SU-DHL-6 (cell line): ENCODE data around the gene TBC1D16.

ENCODE experiments used
- H2AFZ ChIP-seq: fragments of 200-600 bp; sonication (generic); 2 replicates; pipeline ENCODE4 v1.6.1; 2014; ENCODE audit warnings: low read depth, mild to moderate bottlenecking, moderate library complexity, mixed read lengths, antibody characterized with exemption, low read length; ENCODE audit not compliant: severe bottlenecking
- H3F3A ChIP-seq: fragments of 200-600 bp; shearing (Covaris generic); 2 replicates; pipeline ENCODE4 v1.6.0; 2016; ENCODE audit warnings: antibody characterized with exemption, mild to moderate bottlenecking; ENCODE audit not compliant: insufficient read depth
- H3K27ac ChIP-seq: fragments of 200-600 bp; sonication (generic); 2 replicates; pipeline ENCODE4 v1.5.1; 2016; ENCODE audit warnings: low read depth, mild to moderate bottlenecking, low read length, moderate library complexity, mixed read lengths
- H3K27me3 ChIP-seq: fragments of 200-600 bp; sonication (generic), shearing (Covaris generic); 2 replicates; pipeline ENCODE4 v1.6.0; 2014; ENCODE audit warnings: mild to moderate bottlenecking, low read length
- H3K36me3 ChIP-seq: fragments of 200-600 bp; sonication (generic); 2 replicates; pipeline ENCODE4 v1.6.1; 2014; ENCODE audit warnings: mild to moderate bottlenecking, low read length, mixed read lengths
- H3K4me2 ChIP-seq: fragments of 300-600, 200-600 bp; shearing (Covaris generic), sonication (generic); 2 replicates; pipeline ENCODE4 v1.6.0; 2014; ENCODE audit warnings: low read length, low read depth, mild to moderate bottlenecking; ENCODE audit not compliant: poor library complexity, severe bottlenecking
- H3K4me3 ChIP-seq: fragments of 200-600 bp; sonication (generic); 2 replicates; pipeline ENCODE4 v1.5.1; 2014; ENCODE audit warnings: antibody characterized with exemption, low read length, mild to moderate bottlenecking, mixed read lengths; ENCODE audit not compliant: insufficient read depth, poor library complexity, severe bottlenecking
- H3K79me2 ChIP-seq: fragments of 200-600 bp; sonication (generic); 2 replicates; pipeline ENCODE4 v1.6.1; 2014; ENCODE audit warnings: mild to moderate bottlenecking, low read length, moderate library complexity; ENCODE audit not compliant: insufficient read depth
- H3K9ac ChIP-seq: fragments of 200-600 bp; sonication (generic); 2 replicates; pipeline ENCODE4 v1.7.0; 2014; ENCODE audit warnings: mild to moderate bottlenecking, low read length
- H3K9me2 ChIP-seq: fragments of 200-600 bp; sonication (generic); replicated peaks from 2 replicates; pipeline ENCODE4 v1.6.1; 2014; ENCODE audit warnings: low read length; ENCODE audit not compliant: insufficient read depth
- H3K9me3 ChIP-seq: fragments of 200-600 bp; sonication (generic); 2 replicates; pipeline ENCODE4 v1.6.1; 2014; ENCODE audit warnings: low read length, mixed read lengths; ENCODE audit not compliant: insufficient read depth
- H4K20me1 ChIP-seq: fragments of 200-600 bp; sonication (generic); 2 replicates; pipeline ENCODE4 v1.6.1; 2014; ENCODE audit warnings: low read depth, mild to moderate bottlenecking, antibody characterized with exemption, low read length, moderate library complexity, mixed read lengths
- EZH2phosphoT487 ChIP-seq: fragments of 200-600 bp; sonication (generic), shearing (Covaris generic); conservative IDR thresholded peaks from 2 replicates; pipeline ENCODE4 v1.6.1; 2018; ENCODE audit warnings: mild to moderate bottlenecking, antibody characterized with exemption, low read length, moderate library complexity, mixed read lengths
- TF ChIP-seq, protein P1 (sequence below): fragments of 200-600 bp; sonication (generic); IDR thresholded peaks from one replicate; pipeline ENCODE4 v1.5.1; 2017; ENCODE audit warnings: antibody characterized with exemption, mild to moderate bottlenecking, low read length, moderate library complexity; ENCODE audit not compliant: insufficient read depth, poor library complexity, severe bottlenecking

The TBC1D16 gene

DNA sequence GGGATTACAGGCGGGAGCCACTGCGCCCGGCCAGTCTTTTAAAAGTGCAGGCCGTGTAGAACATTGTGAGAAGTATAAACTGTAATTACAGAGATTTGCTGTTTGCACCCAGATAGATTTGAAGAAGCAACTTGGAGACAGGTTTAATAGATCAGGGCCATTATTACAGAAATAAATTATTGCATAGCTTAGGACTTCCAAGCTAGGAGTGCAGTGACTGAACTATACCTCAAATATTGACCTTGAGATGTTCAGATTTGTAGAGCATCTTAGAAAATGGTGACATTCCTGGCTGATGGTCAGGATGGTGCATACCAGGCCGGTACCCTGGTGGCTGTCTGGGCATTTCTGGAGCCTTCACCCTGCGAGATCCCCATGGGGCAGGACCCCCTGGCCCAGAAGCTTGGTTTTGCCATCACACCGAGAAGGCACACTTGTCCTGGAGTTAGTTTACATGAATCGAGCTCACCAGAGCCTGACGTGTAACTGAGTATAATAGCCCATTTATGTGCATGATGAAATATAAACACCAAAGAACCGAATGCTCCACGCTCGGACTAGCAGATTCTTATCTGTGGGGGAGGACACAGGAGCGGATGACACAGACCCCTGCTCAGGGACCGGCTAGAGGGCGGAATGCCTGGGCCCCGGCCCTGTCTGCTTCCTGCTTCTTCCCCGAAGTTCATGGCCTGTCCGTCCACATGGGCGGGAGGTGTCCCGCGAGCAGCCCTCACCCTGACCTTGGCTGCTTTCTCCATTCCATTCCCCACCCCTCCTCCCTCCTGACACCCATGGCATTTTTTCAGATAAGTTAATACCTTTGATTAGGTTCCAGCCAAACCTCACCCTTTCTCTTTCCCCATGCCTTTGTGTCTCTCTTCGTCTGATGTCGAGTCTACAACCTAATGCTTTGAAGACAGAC, 32.9 kb upstream of the TBC1D16 start:
- no peak overlapping the region for H3K9ac ChIP-seq
- no peaks in the 10 kb centered on the region for H3K9me2 ChIP-seq
- no peak overlapping the region for H3K27ac ChIP-seq

DNA sequence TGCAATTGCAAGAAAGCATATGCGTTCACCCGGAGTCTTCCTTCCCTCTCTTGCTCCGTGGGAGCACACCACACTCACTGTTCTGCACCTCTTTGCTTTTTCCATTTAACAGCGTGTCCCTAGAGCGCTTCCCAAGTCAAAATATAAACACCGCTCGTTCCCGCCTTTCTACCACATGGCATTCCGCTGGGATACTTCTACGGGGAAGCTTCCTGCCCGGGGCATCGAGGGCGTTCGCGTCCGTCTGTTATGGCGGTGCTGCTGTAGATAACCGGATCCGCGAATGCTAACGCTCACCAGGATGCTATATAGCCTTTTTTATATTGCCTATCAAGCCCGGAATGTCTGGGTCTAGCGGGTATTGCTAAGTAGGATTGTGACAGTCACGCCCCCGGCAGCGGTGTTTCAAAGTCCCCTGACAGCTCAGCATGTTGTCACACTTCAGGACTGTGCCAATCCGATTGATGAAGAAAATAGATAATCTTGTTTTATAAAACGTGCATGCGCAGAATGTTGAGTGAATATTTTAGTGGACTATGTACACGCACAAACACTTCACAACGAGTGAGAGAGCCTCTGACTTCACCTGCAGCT, 31.8 kb upstream of the TBC1D16 start:
- H3K4me3 ChIP-seq = no peak overlapping the region
- H3K27ac ChIP-seq = no peak overlapping the region
- no peaks in the 10 kb centered on the region for H3K9me3 ChIP-seq
- no peaks in the 10 kb centered on the region for H3K36me3 ChIP-seq
- H3F3A ChIP-seq = no peaks in the 10 kb centered on the region
- no peaks in the 10 kb centered on the region for H3K9me2 ChIP-seq
- TF ChIP-seq, protein P1, sequence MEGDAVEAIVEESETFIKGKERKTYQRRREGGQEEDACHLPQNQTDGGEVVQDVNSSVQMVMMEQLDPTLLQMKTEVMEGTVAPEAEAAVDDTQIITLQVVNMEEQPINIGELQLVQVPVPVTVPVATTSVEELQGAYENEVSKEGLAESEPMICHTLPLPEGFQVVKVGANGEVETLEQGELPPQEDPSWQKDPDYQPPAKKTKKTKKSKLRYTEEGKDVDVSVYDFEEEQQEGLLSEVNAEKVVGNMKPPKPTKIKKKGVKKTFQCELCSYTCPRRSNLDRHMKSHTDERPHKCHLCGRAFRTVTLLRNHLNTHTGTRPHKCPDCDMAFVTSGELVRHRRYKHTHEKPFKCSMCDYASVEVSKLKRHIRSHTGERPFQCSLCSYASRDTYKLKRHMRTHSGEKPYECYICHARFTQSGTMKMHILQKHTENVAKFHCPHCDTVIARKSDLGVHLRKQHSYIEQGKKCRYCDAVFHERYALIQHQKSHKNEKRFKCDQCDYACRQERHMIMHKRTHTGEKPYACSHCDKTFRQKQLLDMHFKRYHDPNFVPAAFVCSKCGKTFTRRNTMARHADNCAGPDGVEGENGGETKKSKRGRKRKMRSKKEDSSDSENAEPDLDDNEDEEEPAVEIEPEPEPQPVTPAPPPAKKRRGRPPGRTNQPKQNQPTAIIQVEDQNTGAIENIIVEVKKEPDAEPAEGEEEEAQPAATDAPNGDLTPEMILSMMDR = no peak
- no peak for TF ChIP-seq EZH2phosphoT487
- no peak overlapping the region for H3K4me2 ChIP-seq
- H2AFZ ChIP-seq = no peak overlapping the region
- no peaks in the 10 kb centered on the region for H3K79me2 ChIP-seq
- no peaks in the 10 kb centered on the region for H3K27me3 ChIP-seq
- H4K20me1 ChIP-seq = no peaks in the 10 kb centered on the region
- H3K9ac ChIP-seq = no peak overlapping the region

More for the DNA sequence above, 32.9 kb upstream of the TBC1D16 start:
- Histone ChIP-seq H4K20me1 (no peaks in the 10 kb centered on the region), H3K27me3 (no peaks in the 10 kb centered on the region), H3K4me3 (no peak overlapping the region), H3K4me2 (no peak overlapping the region), H3K9me3 (no peaks in the 10 kb centered on the region), H3F3A (no peaks in the 10 kb centered on the region), H3K36me3 (no peaks in the 10 kb centered on the region), H3K79me2 (no peaks in the 10 kb centered on the region), H2AFZ (no peak overlapping the region)
- TF ChIP-seq EZH2phosphoT487 = no peak
- TF ChIP-seq, protein P1 = no peak

DNA sequence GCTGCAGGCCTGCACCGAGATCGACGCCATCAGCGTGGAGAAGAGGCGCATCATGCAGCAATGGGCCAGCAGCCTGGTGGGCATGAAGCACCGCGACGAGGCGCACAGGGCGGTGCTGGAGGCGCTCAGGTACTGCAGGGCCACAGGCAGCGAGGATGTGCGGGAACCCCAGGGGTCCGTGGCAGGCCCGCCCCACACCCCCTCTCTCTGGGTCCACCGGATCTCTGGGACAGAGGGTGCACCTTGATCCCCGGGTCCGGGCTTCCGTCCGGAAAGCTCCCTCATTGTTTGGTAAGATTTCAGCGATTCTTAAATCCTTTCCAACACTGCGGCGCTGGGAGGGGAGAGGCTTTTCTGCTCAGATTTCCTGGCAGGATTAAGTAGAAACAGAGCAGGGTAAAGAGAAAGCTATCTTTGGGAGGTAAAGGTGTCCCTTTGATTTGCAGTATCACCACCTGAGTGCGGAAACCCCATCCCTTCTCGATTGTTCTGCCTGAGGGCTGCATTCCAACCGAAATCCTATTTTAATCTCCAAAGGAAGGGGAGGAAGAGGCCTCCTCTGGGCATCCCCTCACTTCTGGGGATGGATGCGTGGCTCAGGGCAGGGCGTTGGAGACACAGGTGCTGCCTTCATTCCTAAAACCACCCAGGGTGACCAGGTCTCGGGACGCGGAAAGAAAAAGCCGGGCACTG, 30.0 kb upstream of the TBC1D16 start:
- H4K20me1 ChIP-seq = no peaks in the 10 kb centered on the region
- no peak overlapping the region for H3K4me2 ChIP-seq
- no peak overlapping the region for H3K27ac ChIP-seq

More for the DNA sequence above, 30.0 kb upstream of the TBC1D16 start:
- no peak overlapping the region for H3K4me3 ChIP-seq
- no peaks in the 10 kb centered on the region for H3K27me3 ChIP-seq
- H3F3A ChIP-seq = no peaks in the 10 kb centered on the region
- no peaks in the 10 kb centered on the region for H3K79me2 ChIP-seq
- no peaks in the 10 kb centered on the region for H3K9me2 ChIP-seq
- no peak for TF ChIP-seq EZH2phosphoT487
- TF ChIP-seq, protein P1 = no peak
- H3K9ac ChIP-seq = no peak overlapping the region
- H3K9me3 ChIP-seq = no peaks in the 10 kb centered on the region
- no peaks in the 10 kb centered on the region for H3K36me3 ChIP-seq
- no peak overlapping the region for H2AFZ ChIP-seq
